ENCODE results near the gene TEX22.

GRCh38 chr14:105453847-105454246 is 55.5 kb downstream of the TEX22 start:
- no peak for TF ChIP-seq CTCF (IDR thresholded peaks at IDR 0.05)
- no peak for TF ChIP-seq POLR2A (IDR thresholded peaks at IDR 0.05)

All from lower leg skin (tissue), 3 donors.